HepG2 (cell line): ENCODE data around the gene DIRAS1. TPM values are rescaled to one million over a fixed set of nuclear protein-coding genes. Genes with fewer than 3 reads are reported as not detected.

Source experiments
- GLI4 ChIP-seq: sonication (generic); formaldehyde crosslinking; IDR thresholded peaks from 2 replicates; pipeline ENCODE4 v1.5.1; 2020; ENCODE audit warnings: missing genetic modification reagents, mild to moderate bottlenecking, moderate library complexity, borderline replicate concordance
- KLF13 ChIP-seq: sonication (generic); formaldehyde crosslinking; IDR thresholded peaks from 2 replicates; pipeline ENCODE4 v1.4.0; 2020; ENCODE audit warnings: mild to moderate bottlenecking, missing genetic modification reagents
- NR3C1 ChIP-seq: sonication (generic); formaldehyde crosslinking; IDR thresholded peaks from 2 replicates; pipeline ENCODE4 v1.4.0; 2020; ENCODE audit warnings: missing genetic modification reagents
- PAWR ChIP-seq: sonication (generic); formaldehyde crosslinking; IDR thresholded peaks from 2 replicates; pipeline ENCODE4 v1.4.0; 2020; ENCODE audit warnings: missing genetic modification reagents, mild to moderate bottlenecking, borderline replicate concordance
- TCF7 ChIP-seq: sonication (generic); IDR thresholded peaks from 2 replicates; pipeline ENCODE4 v1.6.1; 2016; ENCODE audit warnings: antibody characterized with exemption, low read depth
- ZNF101 ChIP-seq: sonication (generic); formaldehyde crosslinking; IDR thresholded peaks from 2 replicates; pipeline ENCODE4 v1.4.0; 2020; ENCODE audit warnings: mild to moderate bottlenecking, low read depth, missing genetic modification reagents, borderline replicate concordance
- ZNF17 ChIP-seq: sonication (generic); formaldehyde crosslinking; IDR thresholded peaks from 2 replicates; pipeline ENCODE4 v1.5.0; 2020; ENCODE audit warnings: mild to moderate bottlenecking, missing genetic modification reagents
- ZNF331 ChIP-seq: sonication (generic); formaldehyde crosslinking; IDR thresholded peaks from 2 replicates; pipeline ENCODE4 v1.4.0; 2020; ENCODE audit warnings: missing genetic modification reagents
- ZNF501 ChIP-seq: sonication (generic); formaldehyde crosslinking; IDR thresholded peaks from 2 replicates; pipeline ENCODE4 v1.5.1; 2020; ENCODE audit warnings: mild to moderate bottlenecking, moderate library complexity, missing genetic modification reagents
- ZNF510 ChIP-seq: sonication (generic); formaldehyde crosslinking; IDR thresholded peaks from 2 replicates; pipeline ENCODE4 v1.4.0; 2020; ENCODE audit warnings: low read depth, mild to moderate bottlenecking, missing genetic modification reagents
- ZNF546 ChIP-seq: sonication (generic); formaldehyde crosslinking; conservative IDR thresholded peaks from 2 replicates; pipeline ENCODE4 v1.8.1; 2023; ENCODE audit warnings: mild to moderate bottlenecking, missing genetic modification reagents
- polyA plus RNA-seq, 8 experiments: library from polyadenylated mRNA; depleted of rRNA in 3 of 8; stranded (reverse) in 7 of 8; unstranded in 1 of 8; fragments of >200 nt; fragmentation: Illumina TruSeq in 4 of 8; extraction: Trizol in 4 of 8; gene quantifications; 2 replicates each; pipeline versions ENCODE4 v1.2.1 to v1.2.3, GENCODE V29; 2011 to 2016; ENCODE audit warnings: low read depth in 4 of 8, missing spikeins in 1 of 8, mixed read lengths in 1 of 8; ENCODE audit not compliant: insufficient read depth in 1 of 8
- total RNA-seq, 5 experiments: library from RNA; depleted of rRNA; stranded (reverse); fragments of >200 nt; fragmentation: Illumina TruSeq; extraction: Trizol; gene quantifications; 2 replicates each; pipeline ENCODE4 v1.2.3, GENCODE V29; 2016; ENCODE audit warnings: low read depth in 1 of 5
- TF ChIP-seq, protein P1 (sequence below): IDR thresholded peaks from 2 replicates; pipeline ENCODE4 v1.6.1; 2018; ENCODE audit warnings: missing genetic modification reagents, mild to moderate bottlenecking, missing compliant biosample characterization
- TF ChIP-seq, protein P2 (sequence below): fragments of 450-650 bp; IDR thresholded peaks from 2 replicates; pipeline ENCODE4 v1.6.1; 2017; ENCODE audit warnings: mild to moderate bottlenecking
- TF ChIP-seq, protein P3 (sequence below): sonication (generic); formaldehyde crosslinking; IDR thresholded peaks from 2 replicates; pipeline ENCODE4 v1.8.1; 2023; ENCODE audit warnings: mild to moderate bottlenecking, missing genetic modification reagents
- TF ChIP-seq, protein P4 (sequence below): sonication (generic); formaldehyde crosslinking; IDR thresholded peaks from 2 replicates; pipeline ENCODE4 v1.5.0; 2020; ENCODE audit warnings: missing genetic modification reagents
- TF ChIP-seq, protein P5 (sequence below): sonication (generic); formaldehyde crosslinking; IDR thresholded peaks from 2 replicates; pipeline ENCODE4 v1.8.0; 2022; ENCODE audit warnings: mild to moderate bottlenecking, missing genetic modification reagents, moderate library complexity
- TF ChIP-seq, protein P6 (sequence below): sonication (generic); formaldehyde crosslinking; IDR thresholded peaks from 2 replicates; pipeline ENCODE4 v1.4.0; 2020; ENCODE audit warnings: missing genetic modification reagents
- TF ChIP-seq, protein P7 (sequence below): sonication (generic); formaldehyde crosslinking; IDR thresholded peaks from 2 replicates; pipeline ENCODE4 v1.5.0; 2020; ENCODE audit warnings: mild to moderate bottlenecking, low read depth, missing genetic modification reagents, borderline replicate concordance
- TF ChIP-seq, protein P8 (sequence below): sonication (generic); formaldehyde crosslinking; IDR thresholded peaks from 2 replicates; pipeline ENCODE4 v1.5.1; 2020; ENCODE audit warnings: missing genetic modification reagents, mild to moderate bottlenecking, borderline replicate concordance

Gene DIRAS1
- total and polyA plus RNA-seq, 2 of the 13 experiments (the other 11 are each of a cell fraction or from before 2014, with no cell fraction given), result 0.97 to 1.8 TPM

DNA sequence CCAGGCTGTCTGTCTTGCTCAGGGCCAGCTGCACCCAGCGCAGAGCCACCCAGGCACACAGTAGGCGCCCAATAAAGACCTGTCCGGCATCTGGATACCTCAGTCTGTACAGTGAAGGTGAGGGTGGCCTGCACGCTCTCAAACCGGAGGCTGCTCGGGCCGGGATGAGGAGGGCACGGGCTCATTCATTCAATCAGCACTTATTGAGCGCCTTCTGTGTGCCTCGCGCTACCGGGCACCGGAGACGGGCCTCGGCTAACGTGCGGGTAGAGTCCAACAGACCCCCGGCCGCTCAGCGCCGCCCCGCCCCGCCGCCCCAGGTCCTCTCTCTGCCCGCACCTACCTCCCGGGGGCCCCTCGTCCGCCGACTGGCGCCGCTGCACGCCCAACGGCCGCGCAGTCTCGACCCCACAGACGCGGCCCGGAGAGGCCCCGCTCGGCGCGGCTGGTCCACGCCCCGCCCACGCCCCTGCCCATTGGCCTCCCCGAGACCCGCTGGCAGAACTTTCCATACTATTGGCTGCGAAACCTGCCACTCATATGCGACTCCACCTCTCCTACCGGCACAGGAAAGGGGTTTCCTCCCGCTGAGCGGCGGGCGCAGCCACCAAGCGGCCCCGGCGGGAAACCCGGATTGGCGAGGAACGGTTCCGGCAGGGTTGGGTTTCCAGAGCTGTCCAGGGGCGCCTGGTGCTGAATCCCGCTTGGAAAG, 18.6 kb upstream of the DIRAS1 start, which contains the start of gene SLC39A3 (continued):
- TF ChIP-seq, protein P1, sequence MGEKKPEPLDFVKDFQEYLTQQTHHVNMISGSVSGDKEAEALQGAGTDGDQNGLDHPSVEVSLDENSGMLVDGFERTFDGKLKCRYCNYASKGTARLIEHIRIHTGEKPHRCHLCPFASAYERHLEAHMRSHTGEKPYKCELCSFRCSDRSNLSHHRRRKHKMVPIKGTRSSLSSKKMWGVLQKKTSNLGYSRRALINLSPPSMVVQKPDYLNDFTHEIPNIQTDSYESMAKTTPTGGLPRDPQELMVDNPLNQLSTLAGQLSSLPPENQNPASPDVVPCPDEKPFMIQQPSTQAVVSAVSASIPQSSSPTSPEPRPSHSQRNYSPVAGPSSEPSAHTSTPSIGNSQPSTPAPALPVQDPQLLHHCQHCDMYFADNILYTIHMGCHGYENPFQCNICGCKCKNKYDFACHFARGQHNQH, result peak; percentile 98
- no peak for TF ChIP-seq TCF7
- TF ChIP-seq ZNF331 (CRISPR knock-in tag), result peak; percentile 98
- no peak for TF ChIP-seq ZNF17 (CRISPR knock-in tag)
- TF ChIP-seq ZNF546, result peak; percentile 95
- TF ChIP-seq, protein P2, sequence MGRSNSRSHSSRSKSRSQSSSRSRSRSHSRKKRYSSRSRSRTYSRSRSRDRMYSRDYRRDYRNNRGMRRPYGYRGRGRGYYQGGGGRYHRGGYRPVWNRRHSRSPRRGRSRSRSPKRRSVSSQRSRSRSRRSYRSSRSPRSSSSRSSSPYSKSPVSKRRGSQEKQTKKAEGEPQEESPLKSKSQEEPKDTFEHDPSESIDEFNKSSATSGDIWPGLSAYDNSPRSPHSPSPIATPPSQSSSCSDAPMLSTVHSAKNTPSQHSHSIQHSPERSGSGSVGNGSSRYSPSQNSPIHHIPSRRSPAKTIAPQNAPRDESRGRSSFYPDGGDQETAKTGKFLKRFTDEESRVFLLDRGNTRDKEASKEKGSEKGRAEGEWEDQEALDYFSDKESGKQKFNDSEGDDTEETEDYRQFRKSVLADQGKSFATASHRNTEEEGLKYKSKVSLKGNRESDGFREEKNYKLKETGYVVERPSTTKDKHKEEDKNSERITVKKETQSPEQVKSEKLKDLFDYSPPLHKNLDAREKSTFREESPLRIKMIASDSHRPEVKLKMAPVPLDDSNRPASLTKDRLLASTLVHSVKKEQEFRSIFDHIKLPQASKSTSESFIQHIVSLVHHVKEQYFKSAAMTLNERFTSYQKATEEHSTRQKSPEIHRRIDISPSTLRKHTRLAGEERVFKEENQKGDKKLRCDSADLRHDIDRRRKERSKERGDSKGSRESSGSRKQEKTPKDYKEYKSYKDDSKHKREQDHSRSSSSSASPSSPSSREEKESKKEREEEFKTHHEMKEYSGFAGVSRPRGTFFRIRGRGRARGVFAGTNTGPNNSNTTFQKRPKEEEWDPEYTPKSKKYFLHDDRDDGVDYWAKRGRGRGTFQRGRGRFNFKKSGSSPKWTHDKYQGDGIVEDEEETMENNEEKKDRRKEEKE, result no peak
- TF ChIP-seq, protein P3, sequence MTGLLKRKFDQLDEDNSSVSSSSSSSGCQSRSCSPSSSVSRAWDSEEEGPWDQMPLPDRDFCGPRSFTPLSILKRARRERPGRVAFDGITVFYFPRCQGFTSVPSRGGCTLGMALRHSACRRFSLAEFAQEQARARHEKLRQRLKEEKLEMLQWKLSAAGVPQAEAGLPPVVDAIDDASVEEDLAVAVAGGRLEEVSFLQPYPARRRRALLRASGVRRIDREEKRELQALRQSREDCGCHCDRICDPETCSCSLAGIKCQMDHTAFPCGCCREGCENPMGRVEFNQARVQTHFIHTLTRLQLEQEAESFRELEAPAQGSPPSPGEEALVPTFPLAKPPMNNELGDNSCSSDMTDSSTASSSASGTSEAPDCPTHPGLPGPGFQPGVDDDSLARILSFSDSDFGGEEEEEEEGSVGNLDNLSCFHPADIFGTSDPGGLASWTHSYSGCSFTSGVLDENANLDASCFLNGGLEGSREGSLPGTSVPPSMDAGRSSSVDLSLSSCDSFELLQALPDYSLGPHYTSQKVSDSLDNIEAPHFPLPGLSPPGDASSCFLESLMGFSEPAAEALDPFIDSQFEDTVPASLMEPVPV, result peak; percentile 99
- TF ChIP-seq, protein P4, sequence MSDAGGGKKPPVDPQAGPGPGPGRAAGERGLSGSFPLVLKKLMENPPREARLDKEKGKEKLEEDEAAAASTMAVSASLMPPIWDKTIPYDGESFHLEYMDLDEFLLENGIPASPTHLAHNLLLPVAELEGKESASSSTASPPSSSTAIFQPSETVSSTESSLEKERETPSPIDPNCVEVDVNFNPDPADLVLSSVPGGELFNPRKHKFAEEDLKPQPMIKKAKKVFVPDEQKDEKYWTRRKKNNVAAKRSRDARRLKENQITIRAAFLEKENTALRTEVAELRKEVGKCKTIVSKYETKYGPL (CRISPR knock-in tag), result peak; percentile 84; the same call in 1 of the 2 replicates
- TF ChIP-seq, protein P5, sequence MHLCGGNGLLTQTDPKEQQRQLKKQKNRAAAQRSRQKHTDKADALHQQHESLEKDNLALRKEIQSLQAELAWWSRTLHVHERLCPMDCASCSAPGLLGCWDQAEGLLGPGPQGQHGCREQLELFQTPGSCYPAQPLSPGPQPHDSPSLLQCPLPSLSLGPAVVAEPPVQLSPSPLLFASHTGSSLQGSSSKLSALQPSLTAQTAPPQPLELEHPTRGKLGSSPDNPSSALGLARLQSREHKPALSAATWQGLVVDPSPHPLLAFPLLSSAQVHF (CRISPR knock-in tag), result peak; percentile 52
- peak; percentile 53; the same call in 1 of the 2 replicates for TF ChIP-seq ZNF101 (CRISPR knock-in tag)
- TF ChIP-seq, protein P6, sequence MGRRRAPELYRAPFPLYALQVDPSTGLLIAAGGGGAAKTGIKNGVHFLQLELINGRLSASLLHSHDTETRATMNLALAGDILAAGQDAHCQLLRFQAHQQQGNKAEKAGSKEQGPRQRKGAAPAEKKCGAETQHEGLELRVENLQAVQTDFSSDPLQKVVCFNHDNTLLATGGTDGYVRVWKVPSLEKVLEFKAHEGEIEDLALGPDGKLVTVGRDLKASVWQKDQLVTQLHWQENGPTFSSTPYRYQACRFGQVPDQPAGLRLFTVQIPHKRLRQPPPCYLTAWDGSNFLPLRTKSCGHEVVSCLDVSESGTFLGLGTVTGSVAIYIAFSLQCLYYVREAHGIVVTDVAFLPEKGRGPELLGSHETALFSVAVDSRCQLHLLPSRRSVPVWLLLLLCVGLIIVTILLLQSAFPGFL (CRISPR knock-in tag), result no peak
- TF ChIP-seq, protein P7, sequence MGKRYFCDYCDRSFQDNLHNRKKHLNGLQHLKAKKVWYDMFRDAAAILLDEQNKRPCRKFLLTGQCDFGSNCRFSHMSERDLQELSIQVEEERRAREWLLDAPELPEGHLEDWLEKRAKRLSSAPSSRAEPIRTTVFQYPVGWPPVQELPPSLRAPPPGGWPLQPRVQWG (CRISPR knock-in tag), result no peak
- TF ChIP-seq ZNF501 (CRISPR knock-in tag), result peak; percentile 100
- TF ChIP-seq KLF13, result peak; percentile 74; the same call in 1 of the 2 replicates
- TF ChIP-seq, protein P8, sequence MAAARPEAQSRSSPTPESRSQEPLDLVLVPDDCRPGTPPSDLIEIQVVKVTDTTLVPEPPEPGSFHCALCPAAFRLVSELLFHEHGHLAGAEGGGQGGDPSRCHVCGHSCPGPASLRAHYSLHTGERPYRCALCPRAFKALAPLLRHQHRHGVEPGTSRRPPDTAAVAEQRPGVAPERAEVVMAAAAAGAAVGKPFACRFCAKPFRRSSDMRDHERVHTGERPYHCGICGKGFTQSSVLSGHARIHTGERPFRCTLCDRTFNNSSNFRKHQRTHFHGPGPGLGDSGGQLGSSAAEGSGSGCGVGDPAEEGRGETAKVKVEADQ (CRISPR knock-in tag), result peak; percentile 96; the same call in 1 of the 2 replicates
- TF ChIP-seq ZNF510 (CRISPR knock-in tag), result 0 out of 2 replicates have a peak, but pooled peaks have one; percentile 36
- peak; percentile 68; the same call in 1 of the 2 replicates for TF ChIP-seq GLI4 (CRISPR knock-in tag)
- TF ChIP-seq PAWR (CRISPR knock-in tag), result no peak
- TF ChIP-seq NR3C1 (CRISPR knock-in tag), result no peak
